Endothelial cell of umbilical vein (primary cell): ENCODE results near the gene CTSE. TPM values are rescaled to one million over a fixed set of nuclear protein-coding genes. Genes with fewer than 3 reads are reported as not detected.
A peak's percentile ranks its signal among the peaks of the same experiment; 100 is the strongest.

Experiments
- BruUV-seq: library from RNA; stranded (reverse); fragments of 400-500 nt; replicated peaks from 2 replicates; lab custom pipeline; 2021; lab: Mats Ljungman, UMichigan
- CTCF ChIA-PET: fragments of 300-600, 350-600 bp; sonication (Branson Sonifier 250); formaldehyde crosslinking; loops from one replicate; lab custom pipeline; 2021; ENCODE audit warnings: antibody characterized with exemption, inconsistent platforms; lab: Charles Lee
- POLR2A ChIA-PET: fragments of 300-600, 350-600 bp; sonication (Branson Sonifier 250); formaldehyde crosslinking; loops from one replicate; lab custom pipeline; 2021; ENCODE audit warnings: antibody characterized with exemption, inconsistent platforms; lab: Charles Lee
- DNase-seq: peaks from one replicate; pipeline ENCODE4 v3.0.0-alpha.2; 2011; ENCODE audit warnings: low read depth, low spot score
- FAIRE-seq: peaks from 2 replicates; lab custom pipeline; 2011; peaks lifted over from hg19 to GRCh38; lab: Jason Lieb, UNC
- H2AFZ ChIP-seq: 2 replicates; pipeline ENCODE4 v1.6.0; 2012; ENCODE audit warnings: low read depth, low read length, control low read depth, inconsistent platforms
- H3K27ac ChIP-seq: 2 replicates; pipeline ENCODE4 v1.5.1; 2011; ENCODE audit warnings: low read depth, mild to moderate bottlenecking, control low read depth, low read length, moderate library complexity; ENCODE audit not compliant: insufficient read depth
- H3K27me3 ChIP-seq, 2 experiments: 2 replicates each; pipeline versions ENCODE4 v1.6.0 to v1.6.1; 2011; ENCODE audit warnings: low read length in 2 of 2, mixed read lengths in 1 of 2; ENCODE audit not compliant: control insufficient read depth in 2 of 2, insufficient read depth in 2 of 2
- H3K36me3 ChIP-seq, 2 experiments: 2 replicates in 1 of 2; 3 replicates in 1 of 2; pipeline ENCODE4 v1.5.1; 2011; ENCODE audit warnings: low read length in 2 of 2, mild to moderate bottlenecking in 1 of 2, moderate library complexity in 1 of 2; ENCODE audit not compliant: control insufficient read depth in 2 of 2, insufficient read depth in 2 of 2; ENCODE audit errors: extremely low read depth in 1 of 2
- H3K4me1 ChIP-seq: 3 replicates; pipeline ENCODE4 v1.5.1; 2011; ENCODE audit warnings: mild to moderate bottlenecking, low read length; ENCODE audit not compliant: control insufficient read depth, insufficient read depth; ENCODE audit errors: extremely low read depth
- H3K4me2 ChIP-seq: 2 replicates; pipeline ENCODE4 v1.6.1; 2011; ENCODE audit warnings: low read length, control low read depth, mixed read lengths; ENCODE audit not compliant: insufficient read depth
- H3K4me3 ChIP-seq, 3 experiments: fragments of 200-600 bp in 1 of 3; sonication (generic), shearing (Covaris generic) in 1 of 3; replicated peaks in 1 of 3; 2 replicates each; pipeline ENCODE4 v1.5.1; 2011 to 2016; ENCODE audit warnings: control low read depth in 3 of 3, low read length in 3 of 3, mild to moderate bottlenecking in 2 of 3, inconsistent platforms in 1 of 3, low read depth in 1 of 3, moderate library complexity in 1 of 3; ENCODE audit not compliant: insufficient read depth in 1 of 3
- H3K79me2 ChIP-seq: 2 replicates; pipeline ENCODE4 v1.6.0; 2012; ENCODE audit warnings: low read length, inconsistent platforms; ENCODE audit not compliant: control insufficient read depth, insufficient read depth
- H3K9ac ChIP-seq: replicated peaks from 2 replicates; pipeline ENCODE3; 2011; ENCODE audit warnings: low read length, control low read depth; ENCODE audit not compliant: insufficient read depth; ENCODE audit errors: extremely low read depth
- H3K9me1 ChIP-seq: replicated peaks from 3 replicates; pipeline ENCODE4 v1.6.0; 2011; ENCODE audit warnings: mild to moderate bottlenecking, low read length; ENCODE audit not compliant: control insufficient read depth, insufficient read depth; ENCODE audit errors: extremely low read depth
- H3K9me3 ChIP-seq: replicated peaks from 2 replicates; pipeline ENCODE4 v1.5.1; 2012; ENCODE audit warnings: low read length, inconsistent platforms; ENCODE audit not compliant: control insufficient read depth, insufficient read depth
- H4K20me1 ChIP-seq: replicated peaks from 2 replicates; pipeline ENCODE3; 2011; ENCODE audit warnings: mild to moderate bottlenecking, low read length; ENCODE audit not compliant: control insufficient read depth, insufficient read depth; ENCODE audit errors: extremely low read depth
- CTCF ChIP-seq, 2 donors: IDR thresholded peaks; 1 replicate in 1 of 2; 2 replicates in 1 of 2; pipeline ENCODE4 v1.5.1; 2011; ENCODE audit warnings: low read length in 2 of 2, mild to moderate bottlenecking in 2 of 2, moderate library complexity in 2 of 2, control low read depth in 1 of 2, inconsistent platforms in 1 of 2, low read depth in 1 of 2; ENCODE audit not compliant: insufficient read depth in 1 of 2; ENCODE audit errors: extremely low read depth in 1 of 2
- EZH2 ChIP-seq: IDR thresholded peaks from 2 replicates; pipeline ENCODE4 v1.6.1; 2012; ENCODE audit warnings: borderline replicate concordance, low read depth, mild to moderate bottlenecking, moderate library complexity, low read length, inconsistent platforms; ENCODE audit not compliant: severe bottlenecking
- FOS ChIP-seq: IDR thresholded peaks from 2 replicates; pipeline ENCODE4 v1.6.1; 2011; ENCODE audit warnings: mild to moderate bottlenecking, low read length, moderate library complexity, borderline replicate concordance; ENCODE audit not compliant: insufficient read depth
- GATA2 ChIP-seq: IDR thresholded peaks from 2 replicates; pipeline ENCODE4 v1.7.0; 2011; ENCODE audit warnings: low read depth, mild to moderate bottlenecking, moderate library complexity, mixed read lengths, low read length; ENCODE audit not compliant: insufficient read length, insufficient read depth
- JUN ChIP-seq: IDR thresholded peaks from 2 replicates; pipeline ENCODE4 v1.6.1; 2011; ENCODE audit warnings: borderline replicate concordance, low read depth; ENCODE audit not compliant: insufficient read length, insufficient read depth
- MYC ChIP-seq: IDR thresholded peaks from one replicate; pipeline ENCODE4 v1.6.1; 2011; ENCODE audit warnings: mild to moderate bottlenecking, low read depth, low read length
- POLR2A ChIP-seq: IDR thresholded peaks from 2 replicates; pipeline ENCODE4 v1.6.1; 2012; ENCODE audit warnings: low read depth, mild to moderate bottlenecking, control low read depth, low read length
- POLR2AphosphoS5 ChIP-seq: IDR thresholded peaks from 2 replicates; pipeline ENCODE4 v1.6.1; 2012; ENCODE audit warnings: low read depth, mild to moderate bottlenecking, control low read depth, low read length, moderate library complexity; ENCODE audit not compliant: insufficient read depth
- dilution Hi-C: fragments of 300-500 bp; cut with MboI; formaldehyde crosslinking; loops from one replicate; pipeline ENCODE4 v1.15.0; 2019; ENCODE audit warnings: low sequenced_read_pairs; ENCODE audit not compliant: extremely low pct_ligation_motif_present
- intact Hi-C: fragments of 100-400 bp; cut with micrococcal nuclease; formaldehyde crosslinking; loops from one replicate; pipeline ENCODE4 v1.10.0; 2022
- polyA plus RNA-seq, 4 experiments: library from polyadenylated mRNA; depleted of rRNA in 3 of 4; stranded (reverse) in 3 of 4; unstranded in 1 of 4; fragments of >200 nt; gene quantifications; 2 replicates each; pipeline versions ENCODE4 v1.2.1 to v1.2.3, GENCODE V29; 2011 to 2012; ENCODE audit warnings: missing spikeins in 1 of 4
- total RNA-seq: library from RNA; stranded (reverse); gene quantifications from 2 replicates; pipeline ENCODE4 v1.2.3, GENCODE V29; 2021
- TF ChIP-seq, protein P1 (sequence below): IDR thresholded peaks from 2 replicates; pipeline ENCODE4 v1.6.1; 2011; ENCODE audit not compliant: insufficient read depth, insufficient read length

CTSE gene
- total and polyA plus RNA-seq, 2 donors (not counting 3 experiments of a cell fraction or from before 2014, with no cell fraction given): 0.17 TPM; not detected in 1

DNA sequence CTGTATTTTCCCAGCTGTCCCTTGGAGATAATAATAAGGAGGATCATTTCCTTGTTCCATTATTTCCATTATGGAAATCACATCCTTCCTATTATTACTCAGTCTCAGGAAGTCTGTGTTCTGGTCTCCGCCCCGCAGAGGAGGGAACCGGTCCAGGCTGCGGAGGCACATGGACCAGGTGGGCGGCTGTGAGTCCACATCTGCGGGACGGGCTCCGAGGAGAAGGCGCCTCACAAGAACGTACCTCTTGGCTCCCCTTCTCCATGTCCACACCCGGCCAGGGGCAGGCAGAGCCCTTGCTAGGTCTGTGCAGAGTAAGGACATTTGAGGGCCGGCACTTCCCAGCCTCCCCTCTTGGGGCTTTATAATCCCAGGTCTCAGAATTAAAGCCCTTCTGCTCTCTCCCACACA is 35.1 kb downstream of the CTSE start:
- no peak for FAIRE-seq
- H2AFZ ChIP-seq: peak overlapping the region; percentile 71
- H3K9ac ChIP-seq: no peak overlapping the region
- H3K27me3 ChIP-seq: no peaks in the 10 kb centered on the region
- H3K4me1 ChIP-seq: peaks cover 30% of the 10 kb centered on the region
- peak; percentile 78 for DNase-seq
- ChIA-PET CTCF (interaction anchor here (0.8 to 7.4 kb wide), 4 partner anchors 11 to 119 kb away, joined by 4 to 319 read pairs (median 5); no protein-coding TSS in a partner anchor), POLR2A (no interaction called here)
- peak overlapping the region; percentile 59 for H3K4me2 ChIP-seq
- no peak overlapping the region for H3K27ac ChIP-seq
- TF ChIP-seq JUN: no peak
- TF ChIP-seq POLR2AphosphoS5: peak; percentile 51
- no peak for TF ChIP-seq POLR2A
- TF ChIP-seq MYC: no peak
- TF ChIP-seq, protein P1, sequence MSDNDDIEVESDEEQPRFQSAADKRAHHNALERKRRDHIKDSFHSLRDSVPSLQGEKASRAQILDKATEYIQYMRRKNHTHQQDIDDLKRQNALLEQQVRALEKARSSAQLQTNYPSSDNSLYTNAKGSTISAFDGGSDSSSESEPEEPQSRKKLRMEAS: no peak
- peak; percentile 62 for TF ChIP-seq GATA2
- TF ChIP-seq CTCF (IDR thresholded peaks at IDR 0.05; ENCODE audit: extremely low read depth in 1 of 2, insufficient read depth in 1 of 2, low read depth in 1 of 2, low read length in 2 of 2): peak in 1 of 2 donors; percentile 13
- peak; percentile 38 for TF ChIP-seq FOS
- TF ChIP-seq EZH2: no peak
- dilution Hi-C loops (loop anchor here (25.0 kb wide), 1 partner anchor 124 kb away; the partner anchor contains the start of gene AVPR1B), intact Hi-C loops (loop anchor here (1.0 kb wide), 1 partner anchor 42 kb away; no protein-coding TSS in a partner anchor)
- H3K9me3 ChIP-seq: no peaks in the 10 kb centered on the region
- no peaks in the 10 kb centered on the region for H3K79me2 ChIP-seq
- H3K9me1 ChIP-seq: no peaks in the 10 kb centered on the region
- BruUV-seq: no TSS peak
- no peak overlapping the region for H3K4me3 ChIP-seq
- no peaks in the 10 kb centered on the region for H4K20me1 ChIP-seq
- no peaks in the 10 kb centered on the region for H3K36me3 ChIP-seq
